ENCODE results near the gene RPP25L.
"Not testable (repeated sequence)": the region's sequence is repeated elsewhere in the genome, so short reads cannot be mapped to it uniquely, and the experiment has no call there.

Gene RPP25L, protein sequence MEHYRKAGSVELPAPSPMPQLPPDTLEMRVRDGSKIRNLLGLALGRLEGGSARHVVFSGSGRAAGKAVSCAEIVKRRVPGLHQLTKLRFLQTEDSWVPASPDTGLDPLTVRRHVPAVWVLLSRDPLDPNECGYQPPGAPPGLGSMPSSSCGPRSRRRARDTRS

DNA sequence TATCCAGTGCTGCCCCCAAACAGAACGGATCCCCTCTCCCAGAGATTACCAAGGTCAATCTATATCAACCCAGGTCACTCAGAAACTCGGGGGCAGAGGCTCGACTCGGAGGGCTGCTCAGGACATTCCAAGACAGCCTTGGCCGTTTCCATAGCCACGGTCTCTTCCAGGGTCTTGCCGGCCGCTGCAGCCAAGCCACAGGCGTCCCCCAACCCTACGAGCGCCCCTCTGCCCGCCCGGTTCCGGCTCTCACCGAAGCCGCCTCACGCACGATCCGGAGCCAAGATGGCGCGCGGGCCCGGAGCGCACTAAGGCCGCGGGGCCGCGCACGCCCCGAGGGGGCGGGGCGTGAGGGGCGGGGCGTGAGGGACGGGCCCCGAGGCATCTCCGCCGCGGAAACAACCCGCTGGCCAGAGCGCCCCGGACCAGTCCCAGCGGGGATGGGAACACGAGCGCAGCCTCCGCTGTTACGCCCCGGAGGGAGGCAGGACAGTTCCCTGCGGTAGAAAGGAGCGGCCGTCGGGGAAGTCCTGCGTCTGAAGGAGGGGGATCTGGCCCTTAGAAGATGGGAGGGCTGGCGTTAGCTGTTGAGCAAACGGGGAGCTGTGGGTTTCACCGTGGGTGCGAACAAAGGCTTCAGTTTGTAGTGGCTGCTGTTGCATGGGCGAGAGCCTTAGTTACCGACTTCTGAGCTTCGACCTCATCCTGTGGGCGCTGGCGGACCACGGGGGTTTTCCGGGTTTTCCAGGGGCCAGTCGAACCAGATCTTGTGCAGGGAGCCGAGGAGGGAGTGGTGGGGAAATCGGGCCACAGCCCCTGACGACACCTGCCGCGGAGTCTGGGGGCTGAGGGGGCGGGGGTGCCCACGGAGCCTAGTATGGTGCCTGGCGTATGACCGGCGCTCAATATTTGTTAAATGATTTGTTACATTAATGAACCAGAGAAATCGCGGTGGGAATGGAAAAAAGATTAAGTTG lies at the start of gene RPP25L:
RPP25L (minus strand) TSS at position 287 of the 977 bp plus-strand sequence. CDS start 801 bp downstream, outside the sequence.
- no peak for DNase-seq

DNA sequence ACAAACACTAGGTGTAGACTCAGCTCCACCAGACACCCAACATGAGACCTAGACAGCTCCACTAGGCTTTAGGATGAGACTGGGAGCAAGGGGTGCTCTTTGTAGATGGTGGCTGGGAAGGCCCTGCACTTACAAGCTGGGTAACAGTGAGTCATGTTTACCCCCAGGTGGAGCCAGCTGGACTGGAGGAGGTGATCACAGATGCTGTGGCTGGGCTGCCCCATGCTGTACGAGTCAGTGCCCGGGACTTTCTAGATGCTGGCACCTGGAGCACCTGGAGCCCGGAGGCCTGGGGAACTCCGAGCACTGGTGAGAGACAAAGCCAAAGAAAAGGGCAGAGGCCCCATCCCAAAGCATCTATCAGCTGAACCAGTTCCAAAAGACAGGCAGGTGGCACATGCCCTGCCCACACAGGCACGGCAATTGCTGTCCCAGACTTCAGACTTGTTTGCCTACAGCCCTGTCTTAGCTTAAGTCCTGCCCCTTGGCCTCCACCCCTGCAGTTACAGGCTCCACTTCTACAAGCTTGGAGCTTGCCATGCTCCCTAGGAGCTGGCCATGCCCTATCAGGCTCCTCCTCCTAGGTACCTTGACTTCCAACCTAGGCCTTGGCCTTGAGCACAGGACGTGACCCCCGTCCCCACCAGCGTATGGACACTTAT lies 47.8 kb upstream of the RPP25L start:
- no peak for DNase-seq

DNA sequence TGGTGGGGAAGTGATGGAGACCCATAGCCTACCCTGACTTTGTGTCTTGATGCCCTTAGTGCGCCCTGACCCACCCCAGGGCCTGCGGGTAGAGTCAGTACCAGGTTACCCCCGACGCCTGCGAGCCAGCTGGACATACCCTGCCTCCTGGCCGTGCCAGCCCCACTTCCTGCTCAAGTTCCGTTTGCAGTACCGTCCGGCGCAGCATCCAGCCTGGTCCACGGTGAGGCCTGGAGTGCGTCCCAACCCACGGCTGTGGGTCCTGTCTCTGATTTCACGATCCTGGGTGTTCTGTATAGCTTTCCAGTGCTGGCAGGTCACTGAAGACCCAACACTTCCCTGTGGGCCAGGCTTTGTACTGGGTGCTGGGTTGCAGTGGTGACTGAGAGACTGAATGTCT lies 46.6 kb upstream of the RPP25L start:
- DNase-seq = no peak

DNA sequence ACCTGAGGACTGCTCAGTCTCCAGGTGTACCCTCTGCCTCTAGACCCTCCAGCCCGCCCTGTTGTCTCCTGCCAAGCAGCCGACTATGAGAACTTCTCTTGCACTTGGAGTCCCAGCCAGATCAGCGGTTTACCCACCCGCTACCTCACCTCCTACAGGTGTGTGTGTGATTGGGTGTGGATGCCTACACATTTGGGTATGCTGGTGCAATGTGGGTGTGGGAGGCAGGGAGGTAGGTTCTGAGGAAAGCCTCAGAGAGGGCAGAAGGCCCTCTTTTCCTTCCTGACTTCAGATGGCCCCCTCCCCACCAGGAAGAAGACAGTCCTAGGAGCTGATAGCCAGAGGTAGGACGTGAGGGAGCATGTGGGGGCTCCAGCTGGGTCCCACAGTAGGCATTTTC lies 45.1 kb upstream of the RPP25L start:
- no peak for DNase-seq

DNA sequence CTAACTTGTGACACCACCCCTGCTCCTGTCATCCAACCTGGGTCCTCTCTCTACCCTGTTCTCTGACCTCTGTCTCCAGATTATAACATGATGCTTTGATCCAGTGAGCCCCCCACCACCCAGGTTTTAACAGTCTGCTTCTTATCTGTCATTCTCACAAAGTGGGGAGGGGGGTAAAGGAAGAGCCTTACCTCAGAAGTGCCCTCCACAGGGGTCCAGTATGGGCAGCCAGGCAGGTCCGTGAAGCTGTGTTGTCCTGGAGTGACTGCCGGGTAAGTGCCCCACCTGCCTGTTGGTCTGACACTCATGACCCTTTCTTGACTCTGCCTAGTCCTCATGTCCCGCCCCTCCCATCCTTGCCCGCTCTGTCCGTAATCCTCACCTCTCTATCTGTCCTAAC lies 43.5 kb upstream of the RPP25L start:
- DNase-seq = no peak

DNA sequence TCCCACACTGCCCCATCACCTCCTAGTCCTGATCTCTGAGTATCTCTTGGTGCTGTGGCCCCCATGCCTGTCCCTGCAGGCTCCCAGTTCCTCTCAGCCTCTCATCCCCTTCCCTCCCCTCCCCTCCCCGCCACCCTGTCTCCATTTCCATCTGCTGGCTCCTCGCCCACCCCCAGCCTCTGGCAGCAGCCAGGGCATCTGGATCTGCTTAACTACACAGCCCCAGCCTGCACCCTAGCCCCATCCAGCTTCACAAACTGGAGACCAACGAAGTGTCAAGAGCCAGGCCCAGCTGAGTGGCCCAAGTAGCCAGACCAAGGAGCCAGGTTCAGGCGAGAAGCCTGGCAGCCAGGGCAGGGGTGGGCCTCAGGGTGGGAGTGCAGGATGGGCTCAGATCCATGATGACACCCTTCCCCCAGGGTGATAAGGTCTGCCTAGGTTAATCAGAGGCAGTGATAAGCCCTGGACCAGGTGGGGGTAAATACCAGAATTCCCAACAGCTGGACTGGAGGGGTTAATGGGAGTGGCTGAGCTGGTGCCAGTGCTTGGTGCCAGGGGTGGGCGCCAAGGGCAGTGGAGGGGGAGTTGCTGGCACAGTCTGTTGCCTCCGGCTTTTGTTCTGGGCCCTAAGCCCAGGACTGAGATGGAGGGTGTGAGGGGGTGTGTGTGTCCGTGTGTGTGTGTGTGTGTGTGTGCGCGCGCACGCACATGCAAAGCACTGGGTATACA lies 42.6 kb upstream of the RPP25L start:
- DNase-seq = no peak

DNA sequence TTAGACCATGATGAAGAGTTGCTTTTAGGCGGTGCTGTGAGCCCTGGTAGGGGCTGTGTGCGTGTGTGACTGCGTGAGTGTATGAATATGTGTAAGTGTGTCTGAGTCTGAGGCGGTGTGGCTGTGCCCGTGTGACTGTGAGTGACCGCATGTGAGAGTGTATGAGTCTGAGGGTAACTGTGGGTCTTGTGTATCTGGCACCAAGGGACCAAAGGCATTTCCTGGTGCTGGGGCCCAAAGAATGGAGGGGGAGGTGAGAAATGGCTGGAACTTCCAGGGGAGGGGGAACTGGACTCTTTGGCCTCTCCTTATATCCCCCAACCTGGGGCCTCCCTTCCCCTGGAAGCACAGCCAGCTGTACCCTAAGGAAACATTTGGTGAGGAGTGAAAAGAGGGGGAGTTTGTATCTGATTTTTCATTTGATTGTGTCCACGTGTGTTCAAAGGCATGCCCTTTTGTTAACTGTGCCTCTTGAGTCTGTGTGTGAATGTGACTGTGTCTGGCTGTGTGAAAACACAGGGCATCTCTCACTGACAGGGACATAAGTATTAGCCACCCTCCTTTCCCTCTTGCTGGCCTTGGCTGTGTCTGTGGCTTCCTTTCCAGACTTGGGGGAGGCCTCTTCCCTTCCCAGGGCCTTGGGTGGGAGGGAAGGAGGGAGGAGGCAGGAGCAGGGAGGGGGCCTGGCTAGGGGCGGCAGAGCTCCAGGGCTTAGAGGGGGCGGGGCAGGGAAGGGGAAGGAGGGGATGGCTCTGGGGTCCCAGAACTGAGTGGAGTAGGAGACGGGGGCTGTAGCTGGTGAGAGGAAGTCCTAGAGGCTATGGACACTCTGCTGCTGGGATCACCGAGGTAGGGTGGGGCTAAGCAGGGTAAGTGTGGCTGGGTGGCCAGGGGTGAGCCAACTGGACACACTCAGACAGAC lies 41.5 kb upstream of the RPP25L start:
- no peak for DNase-seq

DNA sequence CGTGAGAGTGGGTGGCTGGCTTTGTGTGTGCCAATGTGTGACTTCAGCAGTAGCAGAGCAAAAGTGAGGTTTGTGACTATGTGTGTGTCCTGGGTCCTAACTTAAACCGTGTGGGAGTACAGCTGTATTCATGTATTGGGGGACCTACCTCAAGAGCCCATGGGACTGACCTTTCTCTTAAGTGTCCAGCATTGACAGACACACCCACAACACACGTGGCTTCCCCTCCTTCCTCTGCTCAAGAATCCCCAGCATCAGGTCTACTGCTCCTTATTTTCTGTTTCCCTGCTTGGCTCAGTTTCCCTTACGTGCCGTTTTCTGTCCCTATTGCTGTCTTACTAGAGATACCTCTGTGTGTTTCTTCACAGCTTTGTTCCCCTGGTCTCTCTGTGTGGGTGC lies 40.7 kb upstream of the RPP25L start:
- DNase-seq = no peak

DNA sequence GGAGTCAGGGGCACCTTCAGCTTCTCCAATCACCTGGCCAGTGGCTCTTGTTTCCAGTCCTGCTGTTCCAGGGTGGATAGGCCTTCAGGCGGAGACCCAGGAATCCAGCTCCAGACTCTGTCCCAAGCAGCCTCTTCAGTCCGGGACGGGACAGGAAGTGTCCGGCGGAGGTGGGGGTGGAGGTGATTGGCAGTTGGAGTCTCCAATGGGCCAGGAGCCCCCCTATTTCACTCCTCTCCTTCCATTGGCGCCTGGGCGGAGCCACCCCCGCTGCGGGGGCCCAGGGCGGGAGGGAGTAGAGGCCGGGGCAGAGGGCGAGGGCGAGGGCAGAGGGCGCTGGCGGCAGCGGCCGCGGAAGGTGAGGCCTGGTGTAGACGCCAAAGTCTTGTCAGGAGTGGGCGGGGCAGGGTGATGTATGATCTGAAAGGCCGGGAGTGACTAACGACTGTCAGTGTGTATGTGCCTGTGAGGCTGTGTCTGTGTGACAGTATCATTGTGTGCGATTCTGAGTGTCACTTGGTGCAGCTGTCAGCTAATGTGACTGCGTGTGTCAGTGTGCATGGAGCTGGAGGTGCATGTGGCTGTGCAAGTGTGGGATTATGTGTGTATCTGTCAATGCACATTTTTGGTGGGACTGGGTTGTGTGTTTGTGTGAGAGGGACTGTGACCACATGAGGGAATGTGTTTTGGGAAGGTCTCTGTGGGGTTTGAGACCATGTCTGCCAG lies 40.1 kb upstream of the RPP25L start, which contains the start of gene IL11RA:
IL11RA (plus strand) TSS at position 310 of the 726 bp plus-strand sequence. CDS start 3,033 bp downstream, outside the sequence.
- no peak for DNase-seq

DNA sequence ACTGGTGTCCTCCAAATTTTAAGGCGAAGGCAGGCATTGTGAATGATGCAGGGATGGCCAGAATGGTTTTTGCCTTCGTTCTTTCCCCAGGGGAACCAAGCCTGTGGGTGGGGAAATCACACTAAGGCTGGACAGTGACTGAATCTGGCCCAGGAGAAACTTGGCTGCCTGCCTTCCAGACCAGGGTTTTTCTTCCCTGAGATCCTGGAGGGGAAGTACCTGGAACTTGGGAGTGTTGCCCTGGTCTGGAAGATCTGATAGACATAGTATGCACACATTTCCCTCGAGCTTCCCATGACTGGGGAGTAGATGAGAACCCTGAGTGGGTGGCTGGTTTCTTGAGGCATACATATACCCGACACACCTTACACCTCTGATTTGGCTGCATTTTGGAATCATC lies 39.4 kb upstream of the RPP25L start:
- no peak for DNase-seq

DNA sequence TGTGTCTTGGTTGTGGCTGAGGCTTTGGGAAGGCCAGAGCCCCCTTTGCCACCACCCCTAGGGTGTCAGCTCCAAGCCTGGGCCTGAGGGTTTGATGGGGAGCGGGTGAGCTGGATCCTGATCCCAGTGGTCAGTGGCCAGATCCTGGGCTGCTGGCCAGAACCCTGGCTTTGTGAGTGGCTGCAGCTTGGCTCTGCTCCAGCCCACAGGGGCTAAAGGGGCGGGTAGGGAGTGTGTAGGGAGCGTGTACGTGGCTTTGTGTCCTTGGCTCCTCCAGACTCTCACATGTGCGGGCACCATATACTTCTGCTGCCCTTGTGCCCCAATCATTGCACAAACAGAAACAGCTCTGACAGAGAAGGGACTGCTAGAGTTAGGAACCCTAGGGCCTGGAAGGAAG lies 38.9 kb upstream of the RPP25L start:
- DNase-seq = no peak

DNA sequence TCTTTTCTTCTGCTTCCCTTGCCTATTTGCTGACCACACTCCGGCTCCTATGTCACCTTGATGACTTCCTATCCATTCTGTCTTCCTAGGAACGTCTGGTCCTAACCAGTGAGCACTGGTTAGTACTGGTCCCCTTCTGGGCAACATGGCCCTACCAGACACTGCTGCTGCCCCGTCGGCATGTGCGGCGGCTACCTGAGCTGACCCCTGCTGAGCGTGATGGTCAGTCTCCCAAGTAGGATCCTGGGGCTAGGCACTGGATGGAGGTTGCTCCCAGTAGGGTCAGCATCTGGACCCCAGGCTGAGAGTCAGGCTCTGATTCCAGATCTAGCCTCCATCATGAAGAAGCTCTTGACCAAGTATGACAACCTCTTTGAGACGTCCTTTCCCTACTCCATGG lies 36.8 kb upstream of the RPP25L start:
- no peak for DNase-seq

DNA sequence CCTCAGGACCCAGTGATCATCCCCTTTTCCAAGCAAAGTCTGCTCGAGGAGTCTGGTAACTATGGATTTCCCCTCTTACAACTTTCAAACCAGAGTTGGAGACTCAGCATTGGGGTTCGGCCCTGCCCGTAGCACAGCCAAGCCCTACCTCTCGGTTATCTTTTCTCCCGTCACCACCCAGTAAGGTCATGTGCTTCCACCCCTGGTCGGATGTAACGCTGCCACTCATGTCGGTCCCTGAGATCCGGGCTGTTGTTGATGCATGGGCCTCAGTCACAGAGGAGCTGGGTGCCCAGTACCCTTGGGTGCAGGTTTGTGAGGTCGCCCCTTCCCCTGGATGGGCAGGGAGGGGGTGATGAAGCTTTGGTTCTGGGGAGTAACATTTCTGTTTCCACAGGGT lies 35.8 kb upstream of the RPP25L start:
- no peak for DNase-seq

DNA sequence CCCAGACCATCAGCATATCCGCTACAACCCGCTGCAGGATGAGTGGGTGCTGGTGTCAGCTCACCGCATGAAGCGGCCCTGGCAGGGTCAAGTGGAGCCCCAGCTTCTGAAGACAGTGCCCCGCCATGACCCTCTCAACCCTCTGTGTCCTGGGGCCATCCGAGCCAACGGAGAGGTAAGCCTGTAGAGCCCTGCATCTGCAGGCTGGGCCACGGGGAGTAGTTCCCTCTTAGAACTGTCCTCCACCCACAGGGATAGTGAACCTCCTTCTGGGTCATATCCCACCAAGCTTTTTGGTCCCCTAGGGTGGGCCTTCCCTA lies 35.1 kb upstream of the RPP25L start:
- no peak for DNase-seq

DNA sequence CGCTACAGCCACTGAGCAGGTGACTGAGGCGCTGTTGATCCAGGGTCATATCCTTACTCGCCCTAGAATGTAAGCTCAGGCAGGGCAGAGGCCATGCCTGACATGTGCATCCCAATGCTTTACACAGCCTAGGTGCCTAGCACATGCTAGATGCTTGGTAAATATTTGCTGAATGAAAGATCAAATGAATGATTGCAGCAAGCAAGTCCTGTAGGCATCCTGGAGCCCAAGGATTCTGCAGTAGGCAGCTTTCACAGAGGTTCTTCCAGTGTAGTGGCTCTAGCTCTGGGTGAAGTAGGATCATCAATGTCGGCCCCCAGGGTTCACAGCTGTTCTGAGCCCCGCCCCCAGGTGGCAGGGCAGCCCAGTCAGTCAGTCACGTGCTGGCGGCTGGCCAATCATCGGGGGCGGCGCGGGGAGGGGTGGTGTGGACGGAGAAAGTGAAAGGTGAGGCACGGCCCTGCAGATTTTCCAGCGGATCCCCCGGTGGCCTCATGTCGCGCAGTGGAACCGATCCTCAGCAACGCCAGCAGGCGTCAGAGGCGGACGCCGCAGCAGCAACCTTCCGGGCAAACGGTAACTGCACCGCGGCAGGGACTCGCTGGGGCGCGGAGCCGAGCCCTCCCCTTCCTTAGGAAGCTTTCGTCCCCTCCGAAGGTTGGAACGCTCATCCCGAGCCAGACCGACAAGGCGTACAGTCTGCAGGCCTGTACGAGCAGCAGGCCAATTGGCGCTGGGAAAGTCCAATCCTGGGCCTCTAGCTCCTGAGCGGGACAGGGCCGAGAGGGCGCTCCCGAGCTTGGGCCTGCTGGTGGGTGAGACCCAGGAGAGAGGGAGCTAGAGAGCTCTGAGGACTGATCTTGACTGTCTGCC lies 34.5 kb upstream of the RPP25L start, which contains the start of gene GALT:
GALT (plus strand) TSS at position 465 of the 873 bp plus-strand sequence; CDS start at position 495, 30 bp downstream.
- no peak for DNase-seq

DNA sequence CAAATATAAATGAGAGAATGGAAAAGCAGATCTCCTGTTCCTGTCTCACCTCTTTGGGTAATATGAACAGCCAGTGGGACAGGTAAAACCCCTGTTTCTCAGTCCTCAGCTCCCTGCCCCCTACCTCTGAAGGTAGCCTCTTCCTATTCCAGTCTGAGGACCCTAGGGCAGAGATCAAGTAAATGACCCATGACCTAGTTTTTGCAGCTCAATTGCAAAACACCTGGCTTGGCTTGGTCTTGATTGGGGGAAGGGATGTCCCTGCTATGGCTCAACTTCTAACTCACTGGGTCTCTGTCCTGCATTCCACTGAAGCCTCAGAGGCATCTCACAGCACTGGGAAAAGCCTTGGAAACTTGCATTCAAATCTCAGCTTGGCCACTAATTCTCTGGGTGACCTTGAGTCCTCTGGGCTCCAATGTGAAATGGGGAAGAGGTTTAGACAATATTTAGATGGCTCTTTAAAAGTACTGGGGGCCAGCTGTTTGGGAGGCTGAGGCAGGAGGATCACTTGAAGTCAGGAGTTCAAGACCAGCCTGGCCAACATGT lies 32.9 kb upstream of the RPP25L start:
- DNase-seq = no peak

DNA sequence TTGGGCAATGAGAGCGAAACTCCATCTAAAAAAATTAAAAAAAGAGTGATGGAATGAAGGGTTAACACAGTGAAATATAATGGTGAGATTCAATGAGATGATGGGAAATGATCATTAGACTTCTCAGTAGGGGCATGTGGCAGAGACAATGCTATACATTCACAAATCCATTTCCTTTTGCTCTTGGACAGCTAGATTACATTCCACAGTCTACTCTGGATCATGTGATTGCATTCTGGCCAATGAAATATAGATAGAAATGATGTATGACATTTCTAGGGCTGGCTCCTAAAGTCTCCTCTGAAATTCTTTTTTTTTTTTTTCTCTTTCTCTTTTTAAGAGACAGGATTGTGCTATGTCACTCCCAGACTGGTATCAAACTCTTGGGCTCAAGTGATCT lies 30.8 kb upstream of the RPP25L start:
- no peak for DNase-seq

DNA sequence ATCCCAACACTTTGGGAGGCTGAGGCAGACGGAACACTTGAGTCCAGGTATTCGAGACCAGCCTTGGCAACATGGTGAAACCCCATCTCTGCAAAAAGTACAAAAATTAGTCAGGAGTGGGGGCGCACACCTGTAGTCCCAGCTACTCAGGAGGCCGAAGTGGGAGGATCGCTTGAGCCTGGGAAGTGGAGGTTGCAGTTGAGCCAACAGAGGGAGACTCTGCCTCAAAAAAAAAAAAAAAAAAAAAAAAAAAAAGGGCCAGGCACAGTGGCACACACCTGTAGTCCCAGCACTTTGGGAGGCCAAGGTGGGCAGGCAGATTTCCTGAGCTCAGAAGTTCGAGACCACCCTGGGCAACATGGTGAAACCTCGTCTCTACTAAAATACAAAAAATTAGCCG lies 27.4 kb upstream of the RPP25L start:
- DNase-seq = not testable (repeated sequence)

DNA sequence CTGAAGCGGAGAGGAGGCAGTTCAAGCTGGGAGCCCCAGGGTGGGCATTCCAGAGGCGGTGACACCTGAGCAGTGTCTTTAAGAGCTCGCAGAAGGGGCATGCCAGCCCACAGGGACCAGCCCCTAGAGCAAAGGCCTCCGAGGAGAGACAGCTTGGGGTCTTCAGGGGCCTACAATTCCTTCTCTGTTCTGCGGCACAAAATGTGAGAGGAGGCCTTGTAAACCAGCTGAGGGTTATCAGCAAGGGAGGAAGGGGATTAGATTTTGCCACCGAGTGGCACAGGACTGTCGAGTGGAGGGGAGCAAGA lies 26.2 kb upstream of the RPP25L start:
- DNase-seq = no peak
